CD4-positive, alpha-beta T cell treated with Interleukin-4 for 4 hours (primary cell): ENCODE data around the gene SACM1L.
A peak's percentile ranks its signal among the peaks of the same experiment; 100 is the strongest.
"Not testable (repeated sequence)": the region's sequence is repeated elsewhere in the genome, so short reads cannot be mapped to it uniquely, and the experiment has no call there.

ENCODE experiments used
- DNase-seq: peaks from one replicate; pipeline ENCODE4 v3.0.0-alpha.2; 2020

Gene SACM1L

GRCh38 chr3:45670436-45670835 lies 18.8 kb upstream of the SACM1L start:
- no peak for DNase-seq

- DNase-seq = no peak
Observed at GRCh38 chr3:45670991-45671390, 18.2 kb upstream of the SACM1L start.

GRCh38 chr3:45673273-45673672 lies 15.9 kb upstream of the SACM1L start:
- no peak for DNase-seq

DNA sequence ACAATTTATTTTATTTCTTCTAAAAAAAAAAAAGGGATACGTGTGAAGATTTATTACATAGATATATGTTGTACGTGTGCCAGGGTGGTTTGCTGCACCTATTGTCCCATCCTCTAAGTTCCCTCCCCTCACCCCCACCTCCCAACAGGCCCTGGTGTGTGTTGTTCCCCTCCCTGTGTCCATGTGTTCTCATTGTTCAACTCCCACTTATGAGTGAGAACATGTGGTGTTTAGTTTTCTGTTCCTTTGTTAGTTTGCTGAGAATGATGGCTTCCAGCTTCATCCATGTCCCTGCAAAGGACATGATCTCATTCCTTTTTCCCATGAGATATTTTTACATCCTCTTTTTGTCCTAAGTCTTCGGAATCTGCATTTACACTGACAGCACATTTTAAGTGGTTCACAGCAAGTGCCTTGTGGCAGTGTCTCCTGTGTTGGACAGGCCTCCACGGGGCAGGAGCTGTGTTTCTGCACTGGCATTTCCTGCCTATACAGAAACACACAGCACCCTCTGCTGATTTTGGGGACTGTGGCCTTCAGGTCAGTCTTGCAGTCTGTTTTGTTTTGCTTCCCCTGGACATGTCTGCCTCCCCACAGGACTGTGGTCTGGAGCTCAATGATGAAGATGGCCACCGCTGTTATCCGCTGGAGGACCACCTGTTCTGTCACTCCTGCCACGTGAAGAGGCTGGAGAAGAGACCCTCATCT lies 12.7 kb upstream of the SACM1L start:
- no peak for DNase-seq

DNA sequence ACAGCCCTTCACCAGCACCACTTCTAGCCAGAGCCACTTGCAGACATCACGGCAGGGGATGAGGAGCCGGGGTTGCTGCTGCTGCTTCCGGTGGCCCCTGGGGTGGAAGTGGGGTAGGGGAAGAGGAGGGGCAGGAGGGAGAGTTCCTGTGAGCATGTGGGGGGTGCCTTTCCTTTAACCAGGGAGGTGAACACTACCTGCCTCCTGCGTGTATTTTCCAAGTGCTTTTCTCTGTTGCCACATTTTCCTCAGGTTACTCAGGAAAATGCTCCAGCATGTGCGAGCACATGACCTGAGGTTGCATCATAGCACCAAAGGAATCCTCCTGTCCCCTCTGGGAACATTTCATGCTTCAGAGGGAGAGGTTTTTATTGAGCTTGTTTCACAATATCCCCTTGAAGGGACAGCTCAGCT lies 12.2 kb upstream of the SACM1L start:
- DNase-seq = peak; percentile 58

DNA sequence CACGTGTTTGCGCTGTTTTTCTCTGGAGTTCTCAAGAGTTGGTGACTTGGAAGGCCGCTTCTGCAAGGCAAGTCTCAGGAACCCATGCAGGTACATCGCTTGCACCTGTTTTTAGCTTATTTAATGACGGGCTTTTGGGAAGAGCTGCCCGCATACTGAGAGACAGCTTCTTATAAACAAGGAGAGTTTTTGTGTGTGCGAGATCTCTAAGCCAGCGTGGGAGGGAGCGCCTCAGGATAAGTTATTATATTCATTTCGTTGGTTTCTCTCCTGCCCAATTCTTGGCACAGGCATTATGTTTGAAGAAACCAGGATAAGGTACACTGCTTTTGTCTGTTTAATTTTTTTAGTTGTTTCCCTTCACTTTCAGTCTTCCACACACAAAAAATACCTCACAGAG lies 11.4 kb upstream of the SACM1L start:
- no peak for DNase-seq

- DNase-seq = no peak
Observed at GRCh38 chr3:45679805-45680204, 9.4 kb upstream of the SACM1L start.

- no peak for DNase-seq
Observed at GRCh38 chr3:45681221-45681620, 8.0 kb upstream of the SACM1L start.

- no peak for DNase-seq
Observed at GRCh38 chr3:45681846-45682245, 7.3 kb upstream of the SACM1L start.

DNA sequence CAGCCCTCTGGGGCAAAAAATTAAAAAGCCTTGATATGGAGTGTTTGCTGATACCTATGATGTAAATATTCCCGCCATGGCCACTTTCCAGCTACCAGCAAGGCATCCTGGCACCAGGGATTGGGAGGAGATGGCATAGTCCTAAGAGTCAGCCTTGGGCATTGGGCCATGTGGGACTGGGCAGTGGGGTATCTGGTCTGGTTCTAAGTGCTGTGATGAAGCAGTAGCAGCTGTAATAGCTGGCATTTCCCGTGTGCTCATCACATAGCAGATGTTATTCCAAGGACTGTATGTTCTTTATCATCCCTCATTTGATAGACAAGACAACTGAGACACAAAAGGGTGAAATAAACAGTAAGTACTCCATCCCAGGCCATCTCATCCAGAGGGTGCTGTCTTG lies 6.9 kb upstream of the SACM1L start:
- DNase-seq = no peak

- DNase-seq = no peak
Observed at GRCh38 chr3:45682786-45683185, 6.4 kb upstream of the SACM1L start.

GRCh38 chr3:45683417-45684326 lies 5.5 kb upstream of the SACM1L start:
- DNase-seq = no peak

GRCh38 chr3:45684327-45684892 lies 4.8 kb upstream of the SACM1L start:
- no peak for DNase-seq

- DNase-seq = not testable (repeated sequence)
Observed at GRCh38 chr3:45685722-45686121, 3.5 kb upstream of the SACM1L start.

GRCh38 chr3:45686850-45687249 lies 2.3 kb upstream of the SACM1L start:
- DNase-seq = no peak

DNA sequence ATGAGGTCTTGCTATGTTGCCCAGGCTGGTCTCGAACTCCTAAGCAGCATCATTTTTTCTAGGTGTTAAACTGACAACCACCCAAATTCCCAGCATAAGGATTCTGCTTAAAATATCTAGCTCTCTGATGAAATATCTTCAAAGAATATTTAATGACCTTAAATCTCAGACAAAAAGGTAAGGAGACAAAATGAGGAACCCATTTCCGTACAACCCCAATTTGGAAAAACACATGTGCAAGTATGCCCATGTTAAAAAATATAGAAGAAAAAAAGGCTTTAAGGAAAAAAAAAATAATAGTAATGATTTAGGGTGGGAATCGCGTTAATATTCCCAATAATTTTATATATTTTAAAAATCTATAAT lies 1.4 kb upstream of the SACM1L start:
- DNase-seq = no peak

GRCh38 chr3:45688194-45688881 lies 858 bp upstream of the SACM1L start:
- peak; percentile 27 for DNase-seq

GRCh38 chr3:45689787-45690145 lies 570 bp downstream of the SACM1L start:
- no peak for DNase-seq

DNA sequence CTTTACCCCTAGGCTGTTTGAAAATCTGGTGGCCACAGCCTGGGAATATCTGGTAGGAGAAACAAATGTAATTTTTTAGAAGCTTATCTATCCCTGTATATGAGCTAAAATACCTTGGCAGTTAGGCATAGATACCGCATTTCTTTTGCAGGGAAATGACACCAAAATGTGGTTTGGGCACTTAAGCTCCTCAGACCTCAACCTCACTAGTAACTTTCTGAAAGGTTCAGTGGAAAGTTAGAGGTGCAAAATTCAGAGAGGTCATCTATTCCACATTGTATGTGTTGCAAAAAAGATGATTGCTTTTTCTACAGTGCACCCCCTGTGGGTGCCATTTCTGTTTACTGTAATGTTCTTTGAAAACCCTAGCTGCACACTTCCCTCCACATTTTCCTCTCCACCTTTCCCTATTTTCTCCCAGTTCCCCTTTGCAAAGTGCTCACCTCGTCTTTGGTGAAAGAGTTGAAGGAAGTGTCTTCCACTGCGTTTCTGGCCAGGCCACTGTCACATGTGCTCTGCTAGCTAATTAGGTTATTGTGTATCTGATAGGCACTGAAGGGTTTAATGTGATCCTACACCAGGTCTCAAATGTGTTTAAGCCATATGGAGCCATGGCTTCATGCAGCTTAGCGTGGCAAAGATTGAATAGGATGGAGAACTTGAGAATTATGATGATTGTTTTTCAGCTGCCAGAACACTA lies 1.3 kb downstream of the SACM1L start:
- DNase-seq = peak; percentile 19

DNA sequence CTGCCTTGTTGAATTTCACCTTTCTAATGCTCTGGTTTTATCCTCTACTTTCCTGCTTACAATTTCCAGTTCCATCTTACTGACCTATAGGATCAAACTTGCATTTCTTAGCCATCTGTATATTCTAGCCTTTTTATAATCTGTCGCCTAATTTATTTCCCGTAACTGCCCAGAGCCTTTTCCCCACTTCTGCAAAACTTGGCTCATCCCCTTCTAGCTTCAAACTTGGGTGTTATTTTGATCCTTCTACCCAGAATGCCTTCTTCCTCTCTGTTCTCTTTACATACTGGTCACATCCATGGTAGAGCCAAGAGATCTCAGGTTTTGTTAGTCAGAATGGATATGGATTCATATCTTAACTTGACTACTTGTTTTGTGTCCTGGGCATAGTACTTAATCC lies 2.6 kb downstream of the SACM1L start:
- DNase-seq = no peak

- no peak for DNase-seq
Observed at GRCh38 chr3:45692866-45693265, 3.7 kb downstream of the SACM1L start.

DNA sequence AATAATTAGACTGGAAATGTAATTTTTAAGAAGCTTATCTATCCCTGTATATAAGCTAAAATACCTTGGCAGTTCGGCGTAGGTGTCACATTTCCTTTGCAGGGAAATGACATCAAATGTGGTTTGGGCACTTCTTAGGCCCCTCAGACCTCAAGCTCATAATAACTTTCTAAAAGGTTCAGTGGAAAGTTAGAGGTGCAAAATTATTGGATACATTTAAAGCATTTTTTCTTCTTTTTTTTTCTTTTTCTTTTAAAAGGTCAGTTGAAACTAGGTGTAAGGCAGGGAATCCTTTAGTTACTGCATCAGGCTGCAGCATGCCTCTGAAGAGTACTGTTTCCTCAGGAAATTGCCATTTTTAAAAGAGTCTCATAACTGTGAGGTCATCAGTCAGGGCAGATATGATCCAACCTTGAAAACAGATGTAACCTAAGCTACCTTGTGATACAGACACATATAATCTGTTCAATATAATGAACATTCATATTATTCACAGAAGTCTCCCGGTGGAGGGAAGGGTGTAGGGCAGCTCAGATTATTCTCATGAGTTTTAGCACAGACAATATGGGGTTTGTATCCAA lies 4.8 kb downstream of the SACM1L start:
- peak; percentile 62 for DNase-seq
